Neuronal stem cell (in vitro differentiated cells): Measurements from ENCODE around the gene TTPAL.

ENCODE experiments used
- DNase-seq: peaks from one replicate; pipeline ENCODE4 v3.0.0-alpha.2; 2013; ENCODE audit warnings: low spot score
- H2AFZ ChIP-seq: one replicate; pipeline ENCODE4 v1.6.1; 2013; ENCODE audit warnings: mild to moderate bottlenecking, low read length, inconsistent platforms
- H2AK5ac ChIP-seq: 2 replicates; pipeline ENCODE4 v1.6.1; 2013; ENCODE audit warnings: low read depth, mild to moderate bottlenecking, inconsistent platforms, low read length, moderate library complexity, mixed read lengths
- H2BK120ac ChIP-seq: 2 replicates; pipeline ENCODE4 v1.6.1; 2013; ENCODE audit warnings: low read depth, mild to moderate bottlenecking, inconsistent platforms, low read length, moderate library complexity, mixed read lengths
- H2BK12ac ChIP-seq: one replicate; pipeline ENCODE4 v1.6.1; 2013; ENCODE audit warnings: low read length, inconsistent platforms
- H2BK15ac ChIP-seq: 2 replicates; pipeline ENCODE4 v1.6.1; 2013; ENCODE audit warnings: mild to moderate bottlenecking, low read length, inconsistent platforms, mixed read lengths
- H2BK5ac ChIP-seq: one replicate; pipeline ENCODE4 v1.6.1; 2013; ENCODE audit warnings: inconsistent platforms, mild to moderate bottlenecking, low read length, moderate library complexity
- H3K14ac ChIP-seq: one replicate; pipeline ENCODE4 v1.6.1; 2013; ENCODE audit warnings: low read length, inconsistent platforms
- H3K18ac ChIP-seq: 2 replicates; pipeline ENCODE4 v1.6.1; 2013; ENCODE audit warnings: low read length, inconsistent platforms
- H3K23ac ChIP-seq: 2 replicates; pipeline ENCODE4 v1.6.1; 2013; ENCODE audit warnings: low read depth, mild to moderate bottlenecking, mixed read lengths, low read length, inconsistent platforms; ENCODE audit not compliant: poor library complexity
- H3K27ac ChIP-seq: replicated peaks from 3 replicates; pipeline ENCODE4 v1.5.1; 2013; ENCODE audit warnings: low read length, inconsistent platforms
- H3K27me3 ChIP-seq, 3 experiments: 2 replicates each; pipeline ENCODE4 v1.6.1; 2013; ENCODE audit warnings: low read length in 3 of 3, mild to moderate bottlenecking in 2 of 3, inconsistent platforms in 1 of 3, low read depth in 1 of 3, mixed read lengths in 1 of 3, moderate library complexity in 1 of 3; ENCODE audit not compliant: control insufficient read depth in 3 of 3, insufficient read depth in 3 of 3
- H3K36me3 ChIP-seq, 2 donors: replicated peaks in 1 of 2; 2 replicates each; pipeline ENCODE4 v1.6.1; 2013; ENCODE audit warnings: low read length in 2 of 2; ENCODE audit not compliant: control insufficient read depth in 2 of 2, insufficient read depth in 2 of 2
- H3K4ac ChIP-seq: 2 replicates; pipeline ENCODE4 v1.6.1; 2013; ENCODE audit warnings: inconsistent platforms, mild to moderate bottlenecking, low read length, moderate library complexity
- H3K4me1 ChIP-seq, 2 donors: 1 replicate in 1 of 2; 2 replicates in 1 of 2; pipeline ENCODE4 v1.6.1; 2013; ENCODE audit warnings: low read length in 2 of 2, low read depth in 1 of 2; ENCODE audit not compliant: control insufficient read depth in 2 of 2, insufficient read depth in 1 of 2
- H3K4me2 ChIP-seq: one replicate; pipeline ENCODE4 v1.6.1; 2013; ENCODE audit warnings: mild to moderate bottlenecking, low read length, inconsistent platforms; ENCODE audit not compliant: insufficient read depth, poor library complexity, severe bottlenecking
- H3K4me3 ChIP-seq, 2 donors: 2 replicates each; pipeline ENCODE4 v1.5.1; 2013; ENCODE audit warnings: low read length in 2 of 2, mild to moderate bottlenecking in 2 of 2, inconsistent platforms in 1 of 2, moderate library complexity in 1 of 2
- H3K79me1 ChIP-seq: one replicate; pipeline ENCODE4 v1.6.1; 2013; ENCODE audit warnings: low read depth, mild to moderate bottlenecking, inconsistent platforms, low read length, moderate library complexity
- H3K9ac ChIP-seq: one replicate; pipeline ENCODE4 v1.6.1; 2013; ENCODE audit warnings: mild to moderate bottlenecking, low read depth, low read length, inconsistent platforms; ENCODE audit not compliant: poor library complexity
- H3K9me3 ChIP-seq, 2 donors: replicated peaks in 1 of 2; 2 replicates each; pipeline versions ENCODE3 to v1.6.1; 2013; ENCODE audit warnings: low read length in 2 of 2, mild to moderate bottlenecking in 2 of 2, inconsistent platforms in 1 of 2, low read depth in 1 of 2, mixed read lengths in 1 of 2, moderate library complexity in 1 of 2; ENCODE audit not compliant: control insufficient read depth in 2 of 2, insufficient read depth in 1 of 2
- H4K8ac ChIP-seq: one replicate; pipeline ENCODE4 v1.6.1; 2013; ENCODE audit warnings: low read depth, mild to moderate bottlenecking, inconsistent platforms, low read length, moderate library complexity
- H4K91ac ChIP-seq: one replicate; pipeline ENCODE4 v1.6.1; 2013; ENCODE audit warnings: low read length, low read depth, mild to moderate bottlenecking, inconsistent platforms; ENCODE audit not compliant: poor library complexity
- WGBS, 2 donors: extraction: QIAGEN DNeasy Blood & Tissue Kit; methylation state at CpG; one replicate each; pipeline ENCODE4 v1.1.7; 2013; ENCODE audit warnings: missing lambda C conversion rate in 2 of 2, mixed read lengths in 1 of 2; ENCODE audit not compliant: insufficient read length in 2 of 2, insufficient replicate concordance in 1 of 2; ENCODE audit errors: extremely low coverage in 2 of 2; 5-methylcytosine and 5-hydroxymethylcytosine counted together

Gene TTPAL

GRCh38 chr20:44442298-44443070 is 33.2 kb upstream of the TTPAL start:
- Histone ChIP-seq H3K14ac (no peak overlapping the region), H3K27ac (no peak overlapping the region), H3K27me3 (no peaks in the 10 kb centered on the region), H3K4me2 (no peak overlapping the region), H3K36me3 (no peaks in the 10 kb centered on the region), H3K4me3 (no peak overlapping the region), H3K79me1 (no peaks in the 10 kb centered on the region), H3K4ac (no peak overlapping the region), H3K9ac (peak overlapping the region; percentile 57), H2BK12ac (no peak overlapping the region), H2BK5ac (no peak overlapping the region), H3K23ac (no peak overlapping the region), H4K8ac (no peak overlapping the region), H4K91ac (no peak overlapping the region), H2BK120ac (no peak overlapping the region), H3K4me1 (no peaks in the 10 kb centered on the region), H3K18ac (no peak overlapping the region), H2BK15ac (no peak overlapping the region), H3K9me3 (no peaks in the 10 kb centered on the region), H2AK5ac (no peak overlapping the region), H2AFZ (no peak overlapping the region)
- no CpG with 5 or more reads among the region's 12 CpGs for WGBS, 2 donors
- no peak for DNase-seq

GRCh38 chr20:44445742-44446710 is 29.6 kb upstream of the TTPAL start:
- H3K27me3 ChIP-seq: peaks cover 0 to 13% (median 0%) of the 10 kb centered on the region in 3 experiments
- no peak for DNase-seq
- H4K8ac ChIP-seq: no peak overlapping the region
- H2AK5ac ChIP-seq: no peak overlapping the region
- no peak overlapping the region for H3K4me2 ChIP-seq
- H3K27ac ChIP-seq: no peak overlapping the region
- no peak overlapping the region for H2AFZ ChIP-seq
- H3K79me1 ChIP-seq: no peaks in the 10 kb centered on the region
- no peak overlapping the region for H2BK12ac ChIP-seq
- no peaks in the 10 kb centered on the region for H3K9me3 ChIP-seq
- no CpG with 5 or more reads among the region's 6 CpGs for WGBS, 2 donors
- no peak overlapping the region for H2BK120ac ChIP-seq
- H3K9ac ChIP-seq: no peak overlapping the region
- no peak overlapping the region for H2BK5ac ChIP-seq
- no peak overlapping the region for H2BK15ac ChIP-seq
- H3K4me3 ChIP-seq: peak overlapping the region in 1 of 2 donors; percentile 33
- H3K23ac ChIP-seq: no peak overlapping the region
- no peaks in the 10 kb centered on the region for H3K36me3 ChIP-seq
- no peak overlapping the region for H3K14ac ChIP-seq
- H3K4ac ChIP-seq: no peak overlapping the region
- no peak overlapping the region for H3K18ac ChIP-seq
- H3K4me1 ChIP-seq: no peaks in the 10 kb centered on the region
- no peak overlapping the region for H4K91ac ChIP-seq

DNA sequence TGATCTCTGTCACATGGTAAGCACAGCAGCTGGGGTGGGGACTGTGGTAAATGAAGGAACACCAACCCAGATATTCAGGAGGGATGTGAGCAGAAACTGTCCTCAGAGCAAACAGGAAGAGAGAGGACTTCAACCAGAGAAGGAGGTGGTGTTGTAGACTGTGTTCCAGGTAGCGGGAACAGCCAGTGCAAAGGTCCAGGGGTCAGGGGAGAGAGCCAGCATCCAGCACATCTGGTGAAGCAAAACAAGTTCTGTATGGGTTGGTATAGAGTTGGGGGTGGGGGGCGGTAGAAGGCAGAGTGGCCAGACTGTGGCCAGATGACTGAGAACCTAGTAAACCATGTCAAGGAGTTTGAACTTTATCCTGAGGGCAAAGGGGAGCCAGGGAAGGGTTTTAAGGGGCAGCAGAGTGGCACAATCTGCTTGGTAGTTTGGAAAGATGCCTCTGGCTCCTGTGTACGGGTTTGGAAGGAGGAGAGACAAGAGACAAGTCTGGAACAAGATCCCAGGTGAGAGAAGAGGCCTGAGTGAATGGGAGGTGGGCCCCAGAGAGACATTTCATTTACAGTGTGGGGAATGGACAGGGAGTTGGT is 27.8 kb upstream of the TTPAL start:
- Histone ChIP-seq H3K18ac (no peak overlapping the region), H3K23ac (no peak overlapping the region), H3K79me1 (no peaks in the 10 kb centered on the region), H4K91ac (no peak overlapping the region), H3K4me3 (peak overlapping the region in 1 of 2 donors; percentile 42), H3K4me1 (no peaks in the 10 kb centered on the region), H3K27ac (no peak overlapping the region), H2BK15ac (no peak overlapping the region), H3K9me3 (no peaks in the 10 kb centered on the region), H3K9ac (no peak overlapping the region), H3K14ac (no peak overlapping the region), H2BK5ac (no peak overlapping the region), H3K4ac (no peak overlapping the region), H2AFZ (no peak overlapping the region), H3K36me3 (no peaks in the 10 kb centered on the region), H2AK5ac (no peak overlapping the region), H3K4me2 (no peak overlapping the region), H4K8ac (no peak overlapping the region), H2BK120ac (no peak overlapping the region), H2BK12ac (no peak overlapping the region), H3K27me3 (peaks cover 0 to 15% (median 0%) of the 10 kb centered on the region in 3 experiments)
- DNase-seq: no peak
- WGBS, 2 donors: no CpG with 5 or more reads among the region's 3 CpGs
